ENCODE results near the gene FLNC.
A peak's percentile ranks its signal among the peaks of the same experiment; 100 is the strongest.

The FLNC gene

GRCh38 chr7:128830231-128831177 lies at the start of gene FLNC:
FLNC (plus strand) TSS chr7:128830406; CDS start chr7:128830638, 232 bp downstream.
- DNase-seq (ENCODE audit: low read depth): peak; percentile 41

GRCh38 chr7:128781126-128781525 lies 49.1 kb upstream of the FLNC start:
- DNase-seq (ENCODE audit: low read depth): peak; percentile 52

GRCh38 chr7:128781851-128782250 lies 48.4 kb upstream of the FLNC start:
- no peak for DNase-seq (ENCODE audit: low read depth)

GRCh38 chr7:128783143-128783861 lies 46.9 kb upstream of the FLNC start:
- peak; percentile 87 for DNase-seq (ENCODE audit: low read depth)

- DNase-seq (ENCODE audit: low read depth): no peak
Measured at GRCh38 chr7:128785738-128786137, 44.5 kb upstream of the FLNC start.

GRCh38 chr7:128788446-128789412 lies 41.5 kb upstream of the FLNC start:
- no peak for DNase-seq (ENCODE audit: low read depth)

- no peak for DNase-seq (ENCODE audit: low read depth)
Measured at GRCh38 chr7:128790315-128791041, 39.7 kb upstream of the FLNC start.

- peak; percentile 31 for DNase-seq (ENCODE audit: low read depth)
Measured at GRCh38 chr7:128791121-128791971, 38.9 kb upstream of the FLNC start, which contains the start of gene CCDC136. CCDC136 (plus strand) TSS chr7:128791968; CDS start chr7:128792412, 444 bp downstream.

GRCh38 chr7:128791972-128792327 lies 38.3 kb upstream of the FLNC start:
- no peak for DNase-seq (ENCODE audit: low read depth)

GRCh38 chr7:128792471-128793180 lies 37.6 kb upstream of the FLNC start:
- no peak for DNase-seq (ENCODE audit: low read depth)

GRCh38 chr7:128793181-128793547 lies 37.0 kb upstream of the FLNC start:
- no peak for DNase-seq (ENCODE audit: low read depth)

GRCh38 chr7:128794020-128794419 lies 36.2 kb upstream of the FLNC start:
- DNase-seq (ENCODE audit: low read depth): no peak

GRCh38 chr7:128794436-128794835 lies 35.8 kb upstream of the FLNC start:
- DNase-seq (ENCODE audit: low read depth): no peak

- DNase-seq (ENCODE audit: low read depth): no peak
Measured at GRCh38 chr7:128795129-128795528, 35.1 kb upstream of the FLNC start.

- DNase-seq (ENCODE audit: low read depth): peak; percentile 86
Measured at GRCh38 chr7:128796327-128796726, 33.9 kb upstream of the FLNC start.

GRCh38 chr7:128799451-128799850 lies 30.8 kb upstream of the FLNC start:
- no peak for DNase-seq (ENCODE audit: low read depth)

GRCh38 chr7:128800567-128800966 lies 29.6 kb upstream of the FLNC start:
- no peak for DNase-seq (ENCODE audit: low read depth)

GRCh38 chr7:128801003-128801402 lies 29.2 kb upstream of the FLNC start:
- no peak for DNase-seq (ENCODE audit: low read depth)

GRCh38 chr7:128801667-128802418 lies 28.4 kb upstream of the FLNC start:
- DNase-seq (ENCODE audit: low read depth): no peak
